Stimulated activated CD8-positive, alpha-beta memory T cell treated with anti-CD3 and anti-CD28 coated beads, Interleukin-15, amount 100 ng/mL, for 24 hours (primary cell): Measurements from ENCODE around the gene PAIP2.
"Not testable (repeated sequence)": the region's sequence is repeated elsewhere in the genome, so short reads cannot be mapped to it uniquely, and the experiment has no call there.

ENCODE experiments used
- DNase-seq: peaks from one replicate; pipeline ENCODE4 v3.0.0-alpha.2; 2020; ENCODE audit warnings: low read depth

The PAIP2 gene, protein sequence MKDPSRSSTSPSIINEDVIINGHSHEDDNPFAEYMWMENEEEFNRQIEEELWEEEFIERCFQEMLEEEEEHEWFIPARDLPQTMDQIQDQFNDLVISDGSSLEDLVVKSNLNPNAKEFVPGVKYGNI

GRCh38 chr5:139341689-139342422 is at the start of gene PAIP2:
Gene PAIP2 (plus strand): TSS chr5:139341854. CDS start chr5:139363785, 21,931 bp downstream.
- peak; percentile 91 for DNase-seq

DNA sequence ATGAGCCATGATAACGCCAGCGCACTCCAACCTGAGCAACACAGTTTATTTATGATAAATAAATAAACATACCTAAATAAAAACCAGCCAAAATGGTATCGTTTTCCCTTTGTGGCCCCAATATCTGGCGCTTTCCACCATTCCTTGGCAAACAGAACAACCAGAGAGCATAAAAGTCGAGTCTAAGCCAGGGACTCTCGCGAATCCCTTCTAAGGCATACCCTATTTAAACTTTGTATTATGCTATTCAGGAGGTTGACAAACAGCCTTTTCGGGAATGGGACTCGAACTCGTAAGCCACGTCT is 48.5 kb upstream of the PAIP2 start:
- no peak for DNase-seq

- DNase-seq = peak; percentile 91
These were observed 47.9 kb upstream of the PAIP2 start, which contains the start of gene MATR3 for GRCh38 chr5:139293507-139294373. Gene MATR3 (plus strand): TSS chr5:139293740. CDS start chr5:139307416, 13,676 bp downstream.

DNA sequence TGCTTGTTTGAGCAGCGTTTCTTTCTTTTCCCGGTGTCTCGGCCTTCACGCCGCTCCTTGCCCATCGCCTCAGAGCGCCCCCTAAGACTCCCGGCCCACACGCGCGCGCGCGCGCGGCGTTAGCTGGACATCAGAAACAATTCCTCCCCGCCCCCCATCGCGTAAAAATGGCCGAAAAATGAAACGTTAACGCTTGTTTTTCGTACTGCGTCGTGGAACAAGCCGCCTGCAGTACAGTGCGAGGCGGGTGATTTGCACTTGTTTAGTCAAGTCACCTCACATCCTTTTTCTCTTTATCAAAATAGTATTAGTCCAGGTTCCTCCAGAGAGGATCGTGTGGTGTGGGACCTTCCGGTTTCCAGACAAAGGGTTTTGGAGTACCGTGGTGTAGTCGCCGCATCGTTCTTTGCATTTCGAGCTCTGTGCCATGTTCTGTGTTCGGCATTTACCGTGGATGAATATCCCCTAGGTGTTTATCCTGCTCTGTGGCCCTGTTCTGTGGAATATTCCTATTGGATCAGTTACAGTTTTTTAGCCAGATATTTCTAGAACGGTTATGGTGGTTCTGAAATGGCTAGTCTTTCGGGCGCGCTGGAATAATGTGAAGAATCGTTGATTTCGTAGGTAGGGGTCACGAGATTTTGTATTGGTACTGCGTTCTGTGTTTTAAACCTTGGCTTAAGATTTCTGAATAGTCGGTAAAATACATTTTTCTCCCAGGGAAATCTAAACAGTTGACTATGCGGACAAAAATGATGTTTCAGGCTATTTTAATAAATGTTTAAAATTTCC is 47.1 kb upstream of the PAIP2 start:
- no peak for DNase-seq

GRCh38 chr5:139295346-139296057 is 46.2 kb upstream of the PAIP2 start:
- no peak for DNase-seq

GRCh38 chr5:139296198-139296597 is 45.5 kb upstream of the PAIP2 start:
- no peak for DNase-seq

DNA sequence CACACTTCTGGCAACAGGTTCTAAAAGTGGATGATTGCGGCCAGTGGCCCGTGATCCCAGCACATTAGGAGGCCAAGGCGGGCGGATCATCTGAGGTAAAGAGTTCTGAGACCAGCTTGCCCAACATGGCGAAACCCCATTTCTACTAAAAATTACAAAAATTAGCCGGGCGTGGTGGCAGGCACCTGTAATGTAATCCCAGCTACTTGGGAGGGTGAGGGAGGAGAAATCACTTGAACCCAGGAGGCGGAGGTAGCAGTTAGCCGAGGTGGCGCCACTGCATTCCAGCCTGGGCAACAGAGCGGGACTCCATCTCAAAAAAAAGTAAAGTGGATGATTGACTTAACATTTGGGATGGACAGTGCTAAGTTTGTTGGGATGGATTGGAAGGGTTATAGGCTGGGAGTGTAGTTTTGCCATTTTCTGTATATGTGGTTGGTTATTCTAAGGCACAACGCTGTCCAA is 44.8 kb upstream of the PAIP2 start:
- no peak for DNase-seq

DNA sequence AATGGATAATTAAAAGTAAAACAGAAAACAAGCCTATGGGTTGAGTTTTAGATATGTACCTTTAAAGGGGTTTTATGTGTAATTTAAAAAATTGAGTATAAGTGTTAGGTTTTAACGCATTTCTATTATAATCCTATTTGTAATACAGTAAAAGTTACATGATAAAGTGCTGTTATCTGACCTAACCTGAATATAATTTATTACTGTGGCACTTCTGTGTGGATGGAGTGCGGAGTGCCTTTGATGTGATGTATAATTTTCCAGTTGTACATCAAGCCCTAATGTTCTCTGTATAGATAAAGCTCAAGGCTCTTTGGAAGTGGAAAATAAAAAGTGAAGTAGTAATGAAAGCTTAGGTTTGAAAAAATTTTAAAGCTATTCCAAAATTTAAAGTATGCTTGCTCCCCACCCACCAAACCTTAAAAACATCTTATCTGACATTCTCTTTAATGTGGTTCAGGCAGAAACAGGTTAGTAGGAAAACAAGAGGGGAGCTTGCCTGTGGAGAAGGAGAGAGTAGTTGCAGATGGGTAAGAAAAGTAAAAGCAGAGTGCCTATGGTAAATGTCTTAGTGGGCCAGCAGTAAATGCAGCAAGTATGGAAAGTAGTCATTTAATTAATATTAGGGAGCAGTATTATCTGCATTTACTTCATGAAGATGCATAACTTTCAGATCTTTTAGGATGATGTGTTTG is 44.1 kb upstream of the PAIP2 start:
- DNase-seq = no peak

- DNase-seq = no peak
These were observed 43.4 kb upstream of the PAIP2 start for GRCh38 chr5:139298242-139298641.

- no peak for DNase-seq
These were observed 42.2 kb upstream of the PAIP2 start for GRCh38 chr5:139299486-139299885.

- DNase-seq = no peak
These were observed 39.7 kb upstream of the PAIP2 start for GRCh38 chr5:139301808-139302499.

- no peak for DNase-seq
These were observed 37.0 kb upstream of the PAIP2 start for GRCh38 chr5:139304391-139305324.

DNA sequence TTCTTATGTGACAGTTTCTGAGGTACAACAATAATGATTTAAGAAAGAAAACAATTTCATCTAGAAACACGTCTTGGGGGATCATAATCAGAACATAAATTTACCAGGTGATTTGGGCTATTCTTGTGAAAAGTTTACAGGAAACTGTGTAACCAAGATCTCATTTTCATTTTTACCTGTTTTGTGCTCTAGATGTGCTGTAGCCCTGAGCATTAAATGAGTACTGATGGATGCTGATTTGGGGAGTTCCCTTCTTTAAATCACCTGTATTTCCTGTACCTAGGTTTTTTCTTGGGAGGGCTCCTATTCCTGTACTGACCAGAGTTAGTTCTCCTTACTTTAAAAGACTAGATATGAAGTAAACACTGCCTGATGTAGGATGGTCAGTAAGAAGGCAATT is 35.5 kb upstream of the PAIP2 start:
- DNase-seq = no peak

DNA sequence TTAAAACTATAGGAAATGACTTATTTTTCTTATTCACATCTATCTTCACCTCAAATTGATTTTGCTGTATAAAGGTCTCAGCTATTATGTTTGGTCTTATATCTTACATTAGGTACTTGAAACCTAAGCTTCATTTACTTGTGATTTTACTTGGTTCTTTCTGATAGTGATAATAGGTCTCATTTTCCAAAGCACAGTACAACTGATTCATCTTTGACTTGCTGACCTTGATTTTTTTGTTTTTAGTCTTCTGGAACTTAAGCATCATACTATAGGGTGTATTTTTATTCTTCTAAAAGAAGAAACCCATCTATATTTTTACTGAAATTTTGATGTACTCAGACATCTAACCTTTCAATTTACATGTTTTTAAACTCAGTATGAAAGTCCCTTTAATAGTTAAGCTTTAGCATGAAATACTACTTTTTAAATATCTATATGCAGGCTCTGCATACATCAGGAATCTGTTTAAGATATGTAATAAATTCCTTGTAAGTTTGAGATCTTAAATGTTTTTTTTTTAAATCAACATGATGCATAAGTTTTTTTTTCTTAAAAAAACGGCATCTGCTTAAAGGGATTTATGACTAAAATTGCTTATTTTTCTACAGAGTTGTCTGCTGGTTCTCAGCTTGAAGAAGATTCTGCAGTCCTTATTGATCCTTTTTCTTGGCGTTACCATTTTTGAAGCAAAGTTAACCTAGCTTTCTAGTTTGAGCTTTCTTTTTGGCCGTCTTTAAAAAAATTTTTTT is 34.9 kb upstream of the PAIP2 start:
- no peak for DNase-seq

- DNase-seq = no peak
These were observed 32.9 kb upstream of the PAIP2 start for GRCh38 chr5:139308797-139309196.

- not testable (repeated sequence) for DNase-seq
These were observed 30.9 kb upstream of the PAIP2 start for GRCh38 chr5:139310715-139311186.

GRCh38 chr5:139312075-139312474 is 29.6 kb upstream of the PAIP2 start:
- no peak for DNase-seq

DNA sequence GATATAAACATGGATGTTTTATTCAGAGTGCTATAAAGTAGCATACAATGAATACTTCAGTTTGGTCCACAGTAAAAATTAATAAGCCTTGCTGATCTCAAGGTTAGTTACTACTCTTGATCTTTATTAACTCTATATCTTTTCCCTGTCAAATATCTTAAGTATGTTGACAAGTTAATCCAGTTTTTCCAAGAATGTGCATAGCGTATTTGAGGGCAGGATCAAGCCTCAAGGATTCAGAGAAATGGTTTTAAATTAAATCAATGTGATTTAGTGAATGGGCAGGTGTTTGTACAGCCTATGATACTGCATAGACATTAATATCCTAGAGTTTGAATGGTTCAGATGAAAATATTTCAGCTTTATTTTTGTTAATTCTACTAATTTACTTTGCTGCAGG is 27.4 kb upstream of the PAIP2 start:
- DNase-seq = no peak
